ENCODE data around the gene ARL17A. TPM values are rescaled to one million over a fixed set of nuclear protein-coding genes. Genes with fewer than 3 reads are reported as not detected.
"Not testable (repeated sequence)": the region's sequence is repeated elsewhere in the genome, so short reads cannot be mapped to it uniquely, and the experiment has no call there.

The ARL17A gene
- total RNA-seq, 3 donors from 2014 or later = 9.3 to 20.6 (median 12.7) TPM

- H3K4me1 ChIP-seq; H3K4me3 ChIP-seq; H3K9me3 ChIP-seq; intact Hi-C loops (cut with DNase I; ENCODE audit: low total_unique reads); DNase-seq (ENCODE audit: low spot score in 2 of 2); H3K36me3 ChIP-seq; H3K27me3 ChIP-seq; H3K27ac ChIP-seq: not testable (repeated sequence)
Measured at GRCh38 chr17:46590157-46591146, 11.0 kb upstream of the ARL17A start, which contains the start of gene NSF. NSF (plus strand) TSS chr17:46590669; CDS start chr17:46590776, 107 bp downstream.

GRCh38 chr17:46585444-46585843 lies 6.0 kb upstream of the ARL17A start:
- H3K27me3 ChIP-seq; H3K9me3 ChIP-seq; H3K27ac ChIP-seq; H3K4me1 ChIP-seq; intact Hi-C loops (cut with DNase I; ENCODE audit: low total_unique reads); H3K36me3 ChIP-seq; H3K4me3 ChIP-seq; DNase-seq (ENCODE audit: low spot score in 2 of 2): not testable (repeated sequence)

DNA sequence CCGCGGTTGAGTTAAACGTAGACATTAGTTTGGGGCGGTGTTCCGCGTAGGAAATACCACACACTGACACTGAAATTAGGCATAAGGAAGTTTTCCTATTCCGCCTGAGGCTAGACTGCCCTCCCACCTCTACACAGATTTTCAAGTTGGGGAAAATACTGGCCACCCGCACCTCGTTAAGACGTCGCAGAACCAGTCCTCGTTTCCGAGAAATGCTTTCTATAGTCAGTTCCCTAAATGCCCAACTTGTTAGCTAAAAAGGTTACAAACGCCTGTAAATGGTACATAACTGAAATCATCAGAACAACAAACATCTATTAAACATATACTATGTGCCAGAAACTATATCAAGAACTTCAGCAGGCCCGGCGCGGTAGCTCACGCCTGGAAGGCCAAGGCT lies 591 bp upstream of the ARL17A start:
- Histone ChIP-seq H3K27ac (peak overlapping the region in 1 of 2 donors; percentile 63), H3K4me3 (peak overlapping the region in 2 of 3 donors; percentile 30 to 57)
- intact Hi-C loops (cut with DNase I; ENCODE audit: low total_unique reads); H3K9me3 ChIP-seq; H3K4me1 ChIP-seq; H3K27me3 ChIP-seq; DNase-seq (ENCODE audit: low spot score in 2 of 2); H3K36me3 ChIP-seq: not testable (repeated sequence)

DNA sequence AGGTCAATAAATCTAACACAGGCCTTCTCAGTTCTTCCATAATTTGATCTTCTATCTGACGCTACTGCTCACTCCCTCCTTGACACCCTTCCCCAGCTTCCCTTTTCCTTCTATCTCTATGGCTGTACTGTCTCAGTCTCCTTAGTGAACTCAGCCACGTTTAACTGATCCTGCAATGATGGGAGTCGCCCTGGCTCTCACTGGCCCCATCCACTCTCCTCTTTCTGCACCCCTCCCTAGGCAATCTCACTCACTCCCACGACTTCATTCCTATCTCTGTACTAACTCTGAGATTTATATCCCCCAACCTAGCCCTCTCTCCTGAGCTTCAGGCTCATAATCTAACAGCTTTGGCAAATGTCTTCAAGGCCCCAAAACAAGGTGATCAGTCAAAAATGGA lies 7.7 kb downstream of the ARL17A start:
- H3K36me3 ChIP-seq; H3K4me3 ChIP-seq; H3K27ac ChIP-seq; DNase-seq (ENCODE audit: low spot score in 2 of 2); H3K9me3 ChIP-seq; H3K27me3 ChIP-seq; H3K4me1 ChIP-seq; intact Hi-C loops (cut with DNase I; ENCODE audit: low total_unique reads): not testable (repeated sequence)

DNA sequence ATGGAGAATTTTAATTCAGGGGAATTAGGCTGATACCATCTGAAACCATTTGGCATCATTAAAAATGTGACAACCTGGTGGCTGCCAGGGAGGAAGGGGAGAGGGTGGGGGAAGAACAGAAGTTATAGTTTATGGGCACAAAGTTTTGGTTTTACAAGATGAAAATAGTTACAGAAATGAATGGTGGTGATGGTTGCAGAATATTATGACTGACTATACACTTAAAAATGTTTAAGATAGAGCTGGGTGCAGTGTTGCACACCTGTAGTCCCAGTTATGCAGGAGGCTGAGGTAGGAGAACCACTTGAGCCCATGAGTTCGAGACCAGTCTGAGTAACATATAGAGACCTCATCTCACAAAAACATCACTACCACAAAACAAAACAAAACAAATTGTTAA lies 12.5 kb downstream of the ARL17A start:
- H3K9me3 ChIP-seq; DNase-seq (ENCODE audit: low spot score in 2 of 2); H3K4me3 ChIP-seq; H3K27me3 ChIP-seq; H3K27ac ChIP-seq; intact Hi-C loops (cut with DNase I; ENCODE audit: low total_unique reads); H3K4me1 ChIP-seq; H3K36me3 ChIP-seq: not testable (repeated sequence)

DNA sequence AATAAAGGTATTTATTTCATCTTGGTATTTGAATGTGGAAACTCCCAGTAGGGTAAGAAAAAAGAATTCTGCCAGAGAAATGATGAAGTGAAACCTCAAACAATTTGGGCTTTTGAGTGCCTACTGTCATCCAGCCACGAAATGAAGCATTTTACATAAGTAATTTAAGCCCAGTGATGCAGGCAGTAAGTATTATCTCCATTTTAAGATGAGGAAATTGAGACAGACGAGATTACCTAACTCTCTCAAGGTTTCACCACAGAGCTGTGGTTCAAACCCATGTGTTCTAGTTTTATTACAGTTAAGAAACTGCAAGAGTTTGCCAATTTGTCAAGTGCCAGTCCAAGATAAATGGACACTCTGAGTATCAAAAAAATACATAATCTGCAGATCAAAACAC lies 13.2 kb downstream of the ARL17A start:
- H3K4me1 ChIP-seq; H3K36me3 ChIP-seq; intact Hi-C loops (cut with DNase I; ENCODE audit: low total_unique reads); H3K4me3 ChIP-seq; H3K9me3 ChIP-seq; H3K27me3 ChIP-seq; H3K27ac ChIP-seq; DNase-seq (ENCODE audit: low spot score in 2 of 2): not testable (repeated sequence)

DNA sequence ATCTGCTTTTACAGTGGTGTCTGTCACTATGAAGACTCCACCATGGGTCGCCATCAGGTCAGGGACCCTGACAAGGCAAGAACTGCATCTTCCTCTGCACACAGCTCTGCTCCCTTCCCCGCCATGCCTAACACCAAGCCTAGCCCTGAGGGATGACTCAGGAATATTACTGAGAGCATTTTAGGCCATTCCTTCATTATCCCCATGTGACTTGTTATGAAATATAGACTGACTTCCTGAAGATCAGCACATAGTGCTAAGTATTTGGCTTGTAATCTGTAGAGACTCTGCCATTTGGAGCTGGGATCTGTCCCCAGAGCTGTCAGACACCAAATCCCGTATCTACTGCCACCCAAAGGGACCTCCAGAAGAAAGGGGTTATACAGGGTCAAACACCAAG lies 19.4 kb downstream of the ARL17A start:
- DNase-seq (ENCODE audit: low spot score in 2 of 2); H3K4me3 ChIP-seq; H3K36me3 ChIP-seq; intact Hi-C loops (cut with DNase I; ENCODE audit: low total_unique reads); H3K9me3 ChIP-seq; H3K27me3 ChIP-seq; H3K4me1 ChIP-seq; H3K27ac ChIP-seq: not testable (repeated sequence)

GRCh38 chr17:46559155-46559554 lies 20.3 kb downstream of the ARL17A start:
- DNase-seq (ENCODE audit: low spot score in 2 of 2); H3K27me3 ChIP-seq; intact Hi-C loops (cut with DNase I; ENCODE audit: low total_unique reads); H3K36me3 ChIP-seq; H3K27ac ChIP-seq; H3K9me3 ChIP-seq; H3K4me3 ChIP-seq; H3K4me1 ChIP-seq: not testable (repeated sequence)

DNA sequence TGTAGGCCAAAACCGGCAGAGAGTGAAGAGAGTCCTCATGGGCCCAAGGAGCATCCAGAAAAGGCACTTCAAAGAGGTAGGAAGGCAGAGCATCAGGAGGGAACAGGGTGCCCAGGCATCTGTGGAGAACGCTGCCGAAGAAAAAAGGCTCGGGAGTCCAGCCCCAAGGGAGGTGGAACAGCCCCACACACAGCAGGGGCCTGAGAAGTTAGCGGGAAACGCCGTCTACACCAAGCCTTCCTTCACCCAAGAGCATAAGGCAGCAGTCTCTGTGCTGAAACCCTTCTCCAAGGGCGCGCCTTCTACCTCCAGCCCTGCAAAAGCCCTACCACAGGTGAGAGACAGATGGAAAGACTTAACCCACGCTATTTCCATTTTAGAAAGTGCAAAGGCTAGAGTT lies 30.9 kb downstream of the ARL17A start:
- H3K4me3 ChIP-seq; H3K27me3 ChIP-seq; H3K27ac ChIP-seq; H3K4me1 ChIP-seq; DNase-seq (ENCODE audit: low spot score in 2 of 2); intact Hi-C loops (cut with DNase I; ENCODE audit: low total_unique reads); H3K9me3 ChIP-seq; H3K36me3 ChIP-seq: not testable (repeated sequence)

DNA sequence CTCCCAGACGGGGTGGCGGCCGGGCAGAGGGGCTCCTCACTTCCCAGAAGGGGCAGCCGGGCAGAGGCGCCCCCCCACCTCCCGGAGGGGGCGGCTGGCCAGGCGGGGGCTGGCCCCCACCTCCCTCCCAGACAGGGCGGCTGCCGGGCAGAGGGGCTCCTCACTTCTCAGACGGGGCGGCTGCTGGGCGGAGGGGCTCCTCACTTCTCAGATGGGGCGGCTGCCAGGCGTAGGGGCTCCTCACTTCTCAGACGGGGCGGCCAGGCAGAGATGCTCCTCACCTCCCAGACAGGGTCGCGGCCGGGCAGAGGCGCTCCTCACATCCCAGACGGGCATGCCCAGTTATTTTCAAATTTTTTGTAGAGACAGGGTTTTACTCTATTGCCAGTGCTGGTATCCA lies 44.8 kb downstream of the ARL17A start:
- H3K27me3 ChIP-seq; H3K36me3 ChIP-seq; intact Hi-C loops (cut with DNase I; ENCODE audit: low total_unique reads); H3K27ac ChIP-seq; H3K9me3 ChIP-seq; H3K4me3 ChIP-seq; H3K4me1 ChIP-seq: not testable (repeated sequence)
- peak in 1 of 2 donors; percentile 38 for DNase-seq (ENCODE audit: low spot score in 2 of 2)

DNA sequence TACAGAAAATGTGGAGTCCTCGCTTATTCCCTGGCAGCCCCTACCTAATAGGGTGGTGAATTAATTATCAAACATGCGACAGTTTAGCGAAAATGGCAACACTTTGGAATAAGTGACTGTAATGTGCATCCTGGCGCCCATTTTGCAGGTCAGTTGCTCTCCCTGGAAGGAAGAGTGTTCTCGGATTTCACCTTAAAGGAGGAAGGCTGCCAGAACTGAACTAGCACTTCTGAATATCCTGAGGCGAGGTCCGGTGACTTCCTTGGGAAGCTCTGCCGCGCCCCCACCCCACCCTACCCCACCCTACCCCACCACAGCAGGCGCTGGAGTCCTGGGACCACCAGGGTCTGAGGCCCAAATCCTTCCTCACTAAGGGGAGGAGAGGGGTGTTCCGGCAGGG lies 67.3 kb downstream of the ARL17A start, which contains the start of gene LRRC37A2:
Gene LRRC37A2, plus strand, starts transcription at position 301 of the 400 bp plus-strand sequence. CDS start 245 bp downstream, outside the sequence.
- H3K4me3 ChIP-seq; H3K27me3 ChIP-seq; H3K4me1 ChIP-seq; intact Hi-C loops (cut with DNase I; ENCODE audit: low total_unique reads); H3K27ac ChIP-seq; H3K36me3 ChIP-seq; H3K9me3 ChIP-seq; DNase-seq (ENCODE audit: low spot score in 2 of 2): not testable (repeated sequence)

DNA sequence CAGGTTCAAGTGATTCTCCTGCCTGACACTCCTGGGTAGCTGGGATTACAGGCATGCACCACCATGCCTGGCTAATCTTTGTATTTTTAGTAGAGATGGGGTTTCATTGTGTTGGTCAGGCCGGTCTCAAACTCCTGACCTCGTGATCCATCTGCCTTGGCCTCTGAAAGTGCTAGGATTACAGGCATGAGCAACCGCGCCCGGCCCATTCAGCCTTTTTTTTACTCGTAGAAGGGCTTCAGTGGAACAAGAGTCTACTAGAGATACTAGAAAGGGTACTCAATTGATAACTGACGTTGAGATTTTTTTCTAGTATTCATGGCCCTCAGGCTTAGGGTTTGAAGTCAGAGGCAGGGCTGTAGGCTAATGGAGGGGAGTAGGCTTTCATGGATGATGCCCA lies 73.6 kb downstream of the ARL17A start:
- DNase-seq (ENCODE audit: low spot score in 2 of 2); H3K27me3 ChIP-seq; H3K4me3 ChIP-seq: not testable (repeated sequence)

GRCh38 chr17:46499437-46500139 lies 79.9 kb downstream of the ARL17A start:
- intact Hi-C loops (cut with DNase I; ENCODE audit: low total_unique reads); H3K27me3 ChIP-seq: not testable (repeated sequence)

More for the DNA sequence above, 73.6 kb downstream of the ARL17A start:
- intact Hi-C loops (cut with DNase I; ENCODE audit: low total_unique reads); H3K27ac ChIP-seq; H3K4me1 ChIP-seq; H3K9me3 ChIP-seq; H3K36me3 ChIP-seq: not testable (repeated sequence)

More at GRCh38 chr17:46499437-46500139, 79.9 kb downstream of the ARL17A start:
- not testable (repeated sequence) for H3K27ac ChIP-seq; H3K36me3 ChIP-seq; DNase-seq (ENCODE audit: low spot score in 2 of 2); H3K4me1 ChIP-seq; H3K9me3 ChIP-seq; H3K4me3 ChIP-seq

Measured in breast epithelium (tissue), 4 donors.